Activated CD4-positive, alpha-beta T cell treated with anti-CD3 and anti-CD28 coated beads, Interleukin-2, amount 50 U/mL, for 24 hours (primary cell): ENCODE measurements around the gene ORC1.

Experiments
- DNase-seq, 2 donors: peaks; one replicate each; pipeline ENCODE4 v3.0.0-alpha.2; 2020; ENCODE audit warnings: low read depth in 1 of 2, low spot score in 1 of 2

The ORC1 gene

GRCh38 chr1:52404116-52404974, at the start of gene ORC1, which contains the start of gene PRPF38A:
ORC1 (minus strand) TSS chr1:52404423; CDS start chr1:52402223, 2,200 bp downstream.
PRPF38A (plus strand) TSS chr1:52404602; CDS start chr1:52404750, 148 bp downstream.
- peak; percentile 95 to 97 for DNase-seq

- no peak for DNase-seq
Observed at GRCh38 chr1:52444463-52444862, 40.2 kb upstream of the ORC1 start.

- DNase-seq: no peak
Observed at GRCh38 chr1:52439976-52440375, 35.8 kb upstream of the ORC1 start.

- no peak for DNase-seq
Observed at GRCh38 chr1:52436817-52437216, 32.6 kb upstream of the ORC1 start.

- DNase-seq: no peak
Observed at GRCh38 chr1:52435650-52436049, 31.4 kb upstream of the ORC1 start.

GRCh38 chr1:52435211-52435610, 31.0 kb upstream of the ORC1 start:
- no peak for DNase-seq

- no peak for DNase-seq
Observed at GRCh38 chr1:52432807-52433206, 28.6 kb upstream of the ORC1 start.

- DNase-seq: no peak
Observed at GRCh38 chr1:52427152-52427551, 22.9 kb upstream of the ORC1 start.

GRCh38 chr1:52426371-52426770, 22.1 kb upstream of the ORC1 start:
- DNase-seq: no peak

- no peak for DNase-seq
Observed at GRCh38 chr1:52424813-52425212, 20.6 kb upstream of the ORC1 start.

GRCh38 chr1:52424231-52424636, 20.0 kb upstream of the ORC1 start:
- peak in 1 of 2 donors; percentile 6 for DNase-seq

GRCh38 chr1:52423771-52424170, 19.5 kb upstream of the ORC1 start:
- DNase-seq: peak; percentile 13 to 49

GRCh38 chr1:52423055-52423454, 18.8 kb upstream of the ORC1 start:
- no peak for DNase-seq

GRCh38 chr1:52420713-52421112, 16.5 kb upstream of the ORC1 start:
- no peak for DNase-seq

- DNase-seq: no peak
Observed at GRCh38 chr1:52416811-52417210, 12.6 kb upstream of the ORC1 start.

- DNase-seq: no peak
Observed at GRCh38 chr1:52414942-52415341, 10.7 kb upstream of the ORC1 start.

- no peak for DNase-seq
Observed at GRCh38 chr1:52413410-52413989, 9.3 kb upstream of the ORC1 start.

GRCh38 chr1:52404975-52405338, 734 bp upstream of the ORC1 start:
- no peak for DNase-seq

- DNase-seq: peak in 1 of 2 donors; percentile 50
Observed at GRCh38 chr1:52403566-52404115, 582 bp downstream of the ORC1 start.

GRCh38 chr1:52402860-52403240, 1.4 kb downstream of the ORC1 start:
- no peak for DNase-seq

- no peak for DNase-seq
Observed at GRCh38 chr1:52400131-52400530, 4.1 kb downstream of the ORC1 start.

- no peak for DNase-seq
Observed at GRCh38 chr1:52399629-52400028, 4.6 kb downstream of the ORC1 start.
